Panc1 (cell line): ENCODE measurements around the gene LMAN1L.

Experiments used
- CTCF ChIP-seq: fragments of 450-650 bp; IDR thresholded peaks from 2 replicates; pipeline ENCODE4 v1.5.1; 2017; ENCODE audit warnings: mild to moderate bottlenecking
- REST ChIP-seq, 2 experiments: IDR thresholded peaks; 2 replicates each; pipeline ENCODE4 v1.6.1; 2011 to 2012; ENCODE audit warnings: low read depth in 2 of 2, control low read depth in 1 of 2, low read length in 1 of 2, mild to moderate bottlenecking in 1 of 2, moderate library complexity in 1 of 2; ENCODE audit not compliant: insufficient read depth in 1 of 2

- TF ChIP-seq CTCF (no peak), REST (IDR thresholded peaks at IDR 0.05; ENCODE audit: insufficient read depth in 1 of 2, low read depth in 2 of 2, low read length in 1 of 2) (no peak)
Observed at GRCh38 chr15:74845208-74845568, 32.6 kb downstream of the LMAN1L start.
